ENCODE measurements around the gene NUDT8. TPM values are rescaled to one million over a fixed set of nuclear protein-coding genes. Genes with fewer than 3 reads are reported as not detected.

The NUDT8 gene
- total and polyA plus RNA-seq, 2 of the 8 experiments (the other 6 are each of a cell fraction or from before 2014, with no cell fraction given) = 7.2 to 8.3 TPM

GRCh38 chr11:67601098-67601497 lies 28.6 kb downstream of the NUDT8 start:
- H3K27ac ChIP-seq (ENCODE audit: low read depth, low read length) = no peak overlapping the region
- no peak overlapping the region for H2AFZ ChIP-seq (ENCODE audit: low read length)
- POLR2A ChIA-PET (ENCODE audit: partially characterized antibody) = interaction anchor here (0.6 to 5.1 kb wide), 3 partner anchors 11 to 80 kb away, joined by 3 to 64 read pairs (median 8); partner anchors contain the start of gene GSTP1
- H3K4me2 ChIP-seq (ENCODE audit: insufficient read depth in 1 of 2, low read depth in 2 of 2, low read length in 2 of 2) = no peak overlapping the region
- H2BK12ac ChIP-seq (ENCODE audit: low read depth, low read length) = no peak overlapping the region
- H2BK5ac ChIP-seq (ENCODE audit: low read depth, low read length) = no peak overlapping the region
- H3K79me1 ChIP-seq (ENCODE audit: low read depth, low read length) = no peaks in the 10 kb centered on the region
- no peak overlapping the region for H3K4ac ChIP-seq (replicated peaks; ENCODE audit: insufficient read length, low read depth, low read length)
- H2BK120ac ChIP-seq (replicated peaks; ENCODE audit: low read depth, low read length) = no peak overlapping the region
- H3K18ac ChIP-seq (ENCODE audit: extremely low read depth, low read length) = peak overlapping the region; percentile 6; the same call in 1 of the 2 replicates
- H3K4me1 ChIP-seq (replicated peaks in 1 of 4; ENCODE audit: control insufficient read depth in 3 of 4, insufficient read depth in 4 of 4, low read length in 3 of 4) = peaks cover 5 to 18% (median 12%) of the 10 kb centered on the region in 4 experiments; a peak in 6 of 7 replicates
- H2AK5ac ChIP-seq (ENCODE audit: low read depth, low read length) = no peak overlapping the region
- no peak overlapping the region; the same call in 1 of the 2 replicates for H4K8ac ChIP-seq (ENCODE audit: extremely low read depth, insufficient read depth, low read length)
- H4K91ac ChIP-seq (replicated peaks; ENCODE audit: insufficient read length, low read length) = no peak overlapping the region
- H4K20me1 ChIP-seq (replicated peaks in 1 of 2; ENCODE audit: control insufficient read depth in 1 of 2, insufficient read depth in 2 of 2, low read length in 2 of 2) = no peaks in the 10 kb centered on the region
- CTCF ChIA-PET (ENCODE audit: partially characterized antibody) = interaction anchor here (1.0 to 2.1 kb wide), 6 partner anchors 9 to 29 kb away, joined by 3 to 6 read pairs (median 4); partner anchors contain the start of gene GSTP1
- peaks cover 5 to 10% of the 10 kb centered on the region in 2 experiments; a peak in 3 of 4 replicates for H3K9me3 ChIP-seq (ENCODE audit: insufficient read depth in 2 of 2, low read depth in 1 of 2, low read length in 1 of 2)
- H3K14ac ChIP-seq (ENCODE audit: insufficient read length) = no peak overlapping the region
- no peak for DNase-seq (ENCODE audit: low read depth in 1 of 2, low spot score in 2 of 2)
- H3K36me3 ChIP-seq (ENCODE audit: control insufficient read depth in 2 of 4, insufficient read depth in 4 of 4, low read length in 3 of 4) = no peaks in the 10 kb centered on the region
- no peak overlapping the region for H3K9ac ChIP-seq (replicated peaks in 1 of 4; ENCODE audit: extremely low read depth in 1 of 4, low read depth in 3 of 4, low read length in 3 of 4)
- H3K4me3 ChIP-seq (ENCODE audit: extremely low read depth in 1 of 4, insufficient read depth in 2 of 4, low read depth in 3 of 4, low read length in 4 of 4) = no peak overlapping the region
- H2BK15ac ChIP-seq (ENCODE audit: low read length) = peak overlapping the region; percentile 81; the same call in 1 of the 2 replicates
- H3K56ac ChIP-seq (replicated peaks; ENCODE audit: insufficient read length, low read depth, low read length) = no peak overlapping the region
- 0 out of 2 replicates have a peak, but pooled peaks cover under 1% of the 10 kb centered on the region for H3K23me2 ChIP-seq (ENCODE audit: low read depth, low read length)
- H4K5ac ChIP-seq (ENCODE audit: insufficient read length, low read depth, low read length) = no peak overlapping the region
- no peak for TF ChIP-seq EZH2 (IDR thresholded peaks at IDR 0.05; ENCODE audit: low read depth, low read length, severe bottlenecking)
- TF ChIP-seq RXRA (IDR thresholded peaks at IDR 0.05; ENCODE audit: insufficient read depth, low read depth, low read length) = no peak
- no peak for TF ChIP-seq CBX5 (IDR thresholded peaks at IDR 0.05; ENCODE audit: low read depth, low read length)
- WGBS, 2 experiments (ENCODE audit: extremely low coverage in 1 of 2, insufficient coverage in 1 of 2, insufficient read length in 1 of 2, insufficient replicate concordance in 2 of 2, low coverage in 1 of 2, low lambda C conversion rate in 2 of 2, missing lambda C conversion rate in 1 of 2) = 94% methylated on average over 7 of the region's 7 CpGs; no CpG with 5 or more reads in 1 of the 2 experiments
- peaks cover 0 to 4% (median 0%) of the 10 kb centered on the region in 4 experiments; a peak in 2 of 7 replicates for H3K27me3 ChIP-seq (replicated peaks in 1 of 4; ENCODE audit: control insufficient read depth in 3 of 4, extremely low read depth in 1 of 4, insufficient read depth in 3 of 4, low read length in 3 of 4)
- no peak overlapping the region for H3K23ac ChIP-seq (ENCODE audit: insufficient read length)
- FAIRE-seq = no peak
- H3K79me2 ChIP-seq (ENCODE audit: control insufficient read depth in 1 of 2, insufficient read depth in 2 of 2, low read length in 2 of 2) = no peaks in the 10 kb centered on the region
- no peak overlapping the region for H2BK20ac ChIP-seq (ENCODE audit: low read length)
